ENCODE measurements around the gene FERMT2.

GRCh38 chr14:52901357-52901980, 49.4 kb downstream of the FERMT2 start:
- TF ChIP-seq CTCF (IDR thresholded peaks at IDR 0.05) (no peak), POLR2A (IDR thresholded peaks at IDR 0.05) (no peak)

Data from testis (tissue), 2 donors.